ENCODE data around the gene SLC6A3.

The SLC6A3 gene

GRCh38 chr5:1472964-1473628, 27.9 kb upstream of the SLC6A3 start:
- H3K27me3 ChIP-seq (replicated peaks) = no peaks in the 10 kb centered on the region
- no peak overlapping the region for H3K27ac ChIP-seq
- in situ Hi-C loops (cut with HindIII; ENCODE audit: low pct_ligation_motif_present, low sequenced_read_pairs) = no loop called here
- peaks cover 23% of the 10 kb centered on the region for H3K36me3 ChIP-seq (replicated peaks)
- no peak for TF ChIP-seq CTCF (IDR thresholded peaks at IDR 0.05; ENCODE audit: low read depth, low read length, missing control alignments)
- no peak overlapping the region for H3K4me3 ChIP-seq (ENCODE audit: low read depth, low read length)
- DNase-seq = no peak

- in situ Hi-C loops (cut with HindIII; ENCODE audit: low pct_ligation_motif_present, low sequenced_read_pairs) = no loop called here
These were observed 27.0 kb upstream of the SLC6A3 start for GRCh38 chr5:1471997-1472963.

GRCh38 chr5:1471240-1471853, 26.1 kb upstream of the SLC6A3 start:
- Histone ChIP-seq H3K4me3 (ENCODE audit: low read depth, low read length) (no peak overlapping the region), H3K36me3 (replicated peaks) (peaks cover 20% of the 10 kb centered on the region), H3K27ac (no peak overlapping the region), H3K27me3 (replicated peaks) (no peaks in the 10 kb centered on the region)
- DNase-seq = no peak
- no peak for TF ChIP-seq CTCF (IDR thresholded peaks at IDR 0.05; ENCODE audit: low read depth, low read length, missing control alignments)
- in situ Hi-C loops (cut with HindIII; ENCODE audit: low pct_ligation_motif_present, low sequenced_read_pairs) = no loop called here

More at GRCh38 chr5:1471997-1472963, 27.0 kb upstream of the SLC6A3 start:
- no peak for DNase-seq
- Histone ChIP-seq H3K36me3 (replicated peaks) (peaks cover 23% of the 10 kb centered on the region), H3K4me3 (ENCODE audit: low read depth, low read length) (no peak overlapping the region), H3K27me3 (replicated peaks) (no peaks in the 10 kb centered on the region), H3K27ac (no peak overlapping the region)
- TF ChIP-seq CTCF (IDR thresholded peaks at IDR 0.05; ENCODE audit: low read depth, low read length, missing control alignments) = no peak

GRCh38 chr5:1470762-1471211, 25.5 kb upstream of the SLC6A3 start:
- Histone ChIP-seq H3K4me3 (ENCODE audit: low read depth, low read length) (no peak overlapping the region), H3K27me3 (replicated peaks) (no peaks in the 10 kb centered on the region), H3K36me3 (replicated peaks) (peaks cover 19% of the 10 kb centered on the region), H3K27ac (no peak overlapping the region)
- DNase-seq = no peak
- no peak for TF ChIP-seq CTCF (IDR thresholded peaks at IDR 0.05; ENCODE audit: low read depth, low read length, missing control alignments)
- in situ Hi-C loops (cut with HindIII; ENCODE audit: low pct_ligation_motif_present, low sequenced_read_pairs) = no loop called here

GRCh38 chr5:1468629-1469527, 23.6 kb upstream of the SLC6A3 start:
- no peak for DNase-seq
- no peak for TF ChIP-seq CTCF (IDR thresholded peaks at IDR 0.05; ENCODE audit: low read depth, low read length, missing control alignments)
- Histone ChIP-seq H3K4me3 (ENCODE audit: low read depth, low read length) (no peak overlapping the region), H3K36me3 (replicated peaks) (peaks cover 10% of the 10 kb centered on the region), H3K27ac (no peak overlapping the region), H3K27me3 (replicated peaks) (no peaks in the 10 kb centered on the region)
- in situ Hi-C loops (cut with HindIII; ENCODE audit: low pct_ligation_motif_present, low sequenced_read_pairs) = no loop called here
